Chondrocyte (in vitro differentiated cells): ENCODE measurements around the gene NOP53. TPM values are rescaled to one million over a fixed set of nuclear protein-coding genes. Genes with fewer than 3 reads are reported as not detected.
"Not testable (repeated sequence)": the region's sequence is repeated elsewhere in the genome, so short reads cannot be mapped to it uniquely, and the experiment has no call there.

ENCODE experiments used
- DNase-seq: peaks from one replicate; pipeline ENCODE4 v3.0.0; 2021; ENCODE audit warnings: mixed read lengths, low spot score
- H3K27ac Mint-ChIP-seq: one replicate; pipeline ENCODE4 v1.8.0; 2021; ENCODE audit warnings: mild to moderate bottlenecking, moderate library complexity, mixed read lengths; ENCODE audit not compliant: unreplicated experiment
- H3K27me3 Mint-ChIP-seq: 2 replicates; pipeline ENCODE4 v1.8.0; 2021; ENCODE audit warnings: low read depth, mixed read lengths
- H3K36me3 Mint-ChIP-seq: 2 replicates; pipeline ENCODE4 v1.8.0; 2021; ENCODE audit warnings: low read depth, mixed read lengths
- H3K4me1 Mint-ChIP-seq: 2 replicates; pipeline ENCODE4 v1.8.0; 2021; ENCODE audit warnings: low read depth, mild to moderate bottlenecking, mixed read lengths
- H3K4me3 Mint-ChIP-seq: one replicate; pipeline ENCODE4 v1.8.0; 2021; ENCODE audit warnings: mild to moderate bottlenecking, moderate library complexity, mixed read lengths; ENCODE audit not compliant: unreplicated experiment
- H3K9me3 Mint-ChIP-seq: 2 replicates; pipeline ENCODE4 v1.8.0; 2021; ENCODE audit warnings: low read depth, mixed read lengths
- CTCF ChIP-seq: fragments of 200-600 bp; sonication (generic); IDR thresholded peaks from 2 replicates; pipeline ENCODE4 v1.5.0; 2021; ENCODE audit warnings: antibody characterized with exemption, mild to moderate bottlenecking, moderate library complexity
- total RNA-seq: library from RNA; stranded (reverse); gene quantifications from 3 replicates; pipeline ENCODE4 v1.2.1, GENCODE V29; 2021

Gene NOP53
- total RNA-seq, 1 donor from 2014 or later = 108 TPM

DNA sequence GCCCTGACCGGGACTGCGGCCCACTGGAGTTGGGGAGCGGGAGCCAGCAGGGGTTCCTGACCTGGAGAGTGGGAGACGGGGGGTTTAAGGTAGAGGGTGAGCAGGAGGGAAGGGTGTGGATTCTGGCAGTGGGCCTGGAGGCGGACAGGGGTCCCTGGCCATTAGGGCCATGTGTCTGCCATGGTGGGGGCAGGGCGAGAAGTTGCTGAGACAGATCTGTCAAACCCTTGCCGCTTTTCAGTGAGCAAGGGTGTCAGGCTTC, 20.9 kb downstream of the NOP53 start:
- Mint-ChIP-seq H3K27ac (no peak overlapping the region), H3K36me3 (no peaks in the 10 kb centered on the region)

GRCh38 chr19:47766670-47767069, 21.3 kb downstream of the NOP53 start:
- Mint-ChIP-seq H3K4me3 (no peak overlapping the region), H3K27ac (no peak overlapping the region), H3K9me3 (no peaks in the 10 kb centered on the region), H3K4me1 (no peaks in the 10 kb centered on the region), H3K36me3 (no peaks in the 10 kb centered on the region), H3K27me3 (peaks cover 7% of the 10 kb centered on the region)
- no peak for TF ChIP-seq CTCF
- no peak for DNase-seq

More for the DNA sequence above, 20.9 kb downstream of the NOP53 start:
- no peaks in the 10 kb centered on the region for H3K9me3 Mint-ChIP-seq
- H3K27me3 Mint-ChIP-seq = peaks cover 7% of the 10 kb centered on the region
- no peak for DNase-seq
- H3K4me3 Mint-ChIP-seq = no peak overlapping the region
- no peak for TF ChIP-seq CTCF
- no peaks in the 10 kb centered on the region for H3K4me1 Mint-ChIP-seq

- DNase-seq = no peak
- no peak for TF ChIP-seq CTCF
- no peaks in the 10 kb centered on the region for H3K36me3 Mint-ChIP-seq
- no peak overlapping the region for H3K27ac Mint-ChIP-seq
- H3K9me3 Mint-ChIP-seq = no peaks in the 10 kb centered on the region
- peaks cover 7% of the 10 kb centered on the region for H3K27me3 Mint-ChIP-seq
- no peak overlapping the region for H3K4me3 Mint-ChIP-seq
- no peaks in the 10 kb centered on the region for H3K4me1 Mint-ChIP-seq
Measured at GRCh38 chr19:47767349-47767748, 22.0 kb downstream of the NOP53 start.

GRCh38 chr19:47768604-47769003, 23.3 kb downstream of the NOP53 start:
- no peak for DNase-seq
- H3K27ac Mint-ChIP-seq = no peak overlapping the region

DNA sequence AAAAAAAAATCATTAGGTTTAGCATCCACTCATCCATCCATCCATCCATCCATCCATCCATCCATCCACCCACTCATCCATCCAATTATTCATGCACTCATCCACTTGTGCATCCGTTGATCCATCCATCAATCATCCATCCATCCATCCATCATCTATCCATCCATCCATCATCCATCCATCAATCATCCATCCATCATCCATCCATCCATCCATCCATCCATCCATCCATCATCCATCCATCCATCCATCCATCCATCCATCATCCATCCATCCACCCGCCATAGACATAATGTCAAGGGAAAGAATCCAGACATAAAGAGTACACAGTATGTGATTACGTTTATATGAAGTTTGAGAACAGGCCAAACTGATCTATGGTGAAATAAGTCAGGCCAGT, 24.2 kb downstream of the NOP53 start:
- TF ChIP-seq CTCF = no peak
- H3K27me3 Mint-ChIP-seq = peaks cover 7% of the 10 kb centered on the region
- H3K9me3 Mint-ChIP-seq = no peaks in the 10 kb centered on the region
- no peak overlapping the region for H3K4me3 Mint-ChIP-seq
- no peak for DNase-seq
- H3K4me1 Mint-ChIP-seq = no peaks in the 10 kb centered on the region
- no peak overlapping the region for H3K27ac Mint-ChIP-seq
- H3K36me3 Mint-ChIP-seq = no peaks in the 10 kb centered on the region

More at GRCh38 chr19:47768604-47769003, 23.3 kb downstream of the NOP53 start:
- Mint-ChIP-seq H3K9me3 (no peaks in the 10 kb centered on the region), H3K36me3 (no peaks in the 10 kb centered on the region), H3K4me1 (no peaks in the 10 kb centered on the region), H3K27me3 (peaks cover 7% of the 10 kb centered on the region), H3K4me3 (no peak overlapping the region)
- TF ChIP-seq CTCF = no peak

DNA sequence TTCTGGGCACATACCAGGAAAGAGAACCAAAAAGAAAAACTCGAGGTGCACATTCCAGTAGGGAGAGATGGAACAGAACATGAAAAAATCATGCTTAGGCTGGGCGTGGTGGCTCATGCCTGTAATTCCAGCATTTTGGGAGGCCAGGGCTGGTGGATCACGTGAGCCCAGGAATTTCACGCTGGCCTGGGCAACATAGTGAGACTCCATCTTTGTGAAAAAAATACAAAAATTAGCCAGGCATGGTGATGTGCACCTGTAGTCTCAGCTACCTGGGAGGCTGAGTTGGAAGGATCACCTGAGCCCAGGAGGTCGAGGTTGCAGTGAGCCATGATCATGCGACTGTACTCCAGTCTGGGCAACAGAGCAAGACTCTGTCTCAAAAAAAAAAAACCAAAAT, 25.9 kb downstream of the NOP53 start:
- not testable (repeated sequence) for H3K36me3 Mint-ChIP-seq, H3K27me3 Mint-ChIP-seq, H3K4me1 Mint-ChIP-seq, H3K27ac Mint-ChIP-seq, DNase-seq, H3K4me3 Mint-ChIP-seq, H3K9me3 Mint-ChIP-seq
